ENCODE data around the gene GRHPR.

GRCh38 chr9:37445832-37446231 is 23.3 kb downstream of the GRHPR start:
- TF ChIP-seq CTCF (IDR thresholded peaks at IDR 0.05): no peak
- TF ChIP-seq POLR2A (IDR thresholded peaks at IDR 0.05): no peak
